Fibroblast of lung (primary cell): ENCODE measurements around the gene ANO10.

Source experiments
- EZH2 ChIP-seq: IDR thresholded peaks from 2 replicates; pipeline ENCODE4 v1.5.1; 2012; ENCODE audit warnings: low read length, control low read depth, mild to moderate bottlenecking; ENCODE audit errors: missing control alignments
- TF ChIP-seq, protein P1 (sequence below), 2 donors: IDR thresholded peaks in 1 of 2; conservative IDR thresholded peaks in 1 of 2; 1 replicate in 1 of 2; 2 replicates in 1 of 2; pipeline ENCODE4 v1.5.1; 2011 to 2012; ENCODE audit warnings: low read length in 2 of 2, control low read depth in 1 of 2, inconsistent platforms in 1 of 2, low read depth in 1 of 2, mild to moderate bottlenecking in 1 of 2

DNA sequence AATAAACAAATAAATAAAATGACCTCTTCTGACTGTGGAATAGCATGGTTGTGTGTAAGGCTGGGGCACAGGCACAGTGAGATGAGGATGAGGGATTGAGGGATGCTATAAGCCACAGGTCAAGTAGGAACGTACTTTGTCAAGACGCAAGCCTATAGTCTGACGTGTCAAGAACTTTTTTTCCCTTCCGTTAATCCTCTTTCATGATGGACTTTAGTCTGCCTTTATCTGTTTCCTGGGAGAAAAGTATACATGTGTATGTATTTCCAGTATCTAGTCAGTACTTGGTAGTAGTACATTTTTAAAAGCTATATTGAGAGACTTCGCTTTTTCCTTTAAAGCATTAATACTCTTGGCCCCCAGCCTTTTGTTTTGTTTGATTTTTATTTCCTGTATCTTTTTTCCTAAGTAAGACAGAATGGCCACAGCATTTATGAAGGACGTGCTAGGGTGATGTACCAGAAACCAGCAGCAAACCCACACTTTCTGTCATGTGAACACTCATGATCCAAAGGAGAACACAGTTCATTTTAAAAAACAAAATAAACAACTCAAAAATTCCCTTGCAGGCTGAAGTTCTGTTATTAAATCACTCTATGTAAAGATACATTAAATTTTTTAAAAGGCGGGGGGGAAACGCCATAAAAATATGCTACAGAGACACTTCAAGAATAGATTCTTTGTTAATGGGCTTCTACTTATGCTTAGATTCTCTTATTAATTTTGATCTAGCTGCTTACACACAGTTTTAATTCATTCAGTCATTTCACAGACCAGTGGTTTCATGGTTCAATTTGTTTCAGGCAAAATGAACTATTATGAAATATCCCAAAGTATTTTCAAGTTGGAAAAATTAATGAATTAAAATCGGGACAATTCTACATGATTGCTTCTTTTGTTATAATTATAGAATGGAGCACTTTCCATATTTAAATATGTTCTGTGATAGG, 220.8 kb downstream of the ANO10 start:
- TF ChIP-seq, protein P1, sequence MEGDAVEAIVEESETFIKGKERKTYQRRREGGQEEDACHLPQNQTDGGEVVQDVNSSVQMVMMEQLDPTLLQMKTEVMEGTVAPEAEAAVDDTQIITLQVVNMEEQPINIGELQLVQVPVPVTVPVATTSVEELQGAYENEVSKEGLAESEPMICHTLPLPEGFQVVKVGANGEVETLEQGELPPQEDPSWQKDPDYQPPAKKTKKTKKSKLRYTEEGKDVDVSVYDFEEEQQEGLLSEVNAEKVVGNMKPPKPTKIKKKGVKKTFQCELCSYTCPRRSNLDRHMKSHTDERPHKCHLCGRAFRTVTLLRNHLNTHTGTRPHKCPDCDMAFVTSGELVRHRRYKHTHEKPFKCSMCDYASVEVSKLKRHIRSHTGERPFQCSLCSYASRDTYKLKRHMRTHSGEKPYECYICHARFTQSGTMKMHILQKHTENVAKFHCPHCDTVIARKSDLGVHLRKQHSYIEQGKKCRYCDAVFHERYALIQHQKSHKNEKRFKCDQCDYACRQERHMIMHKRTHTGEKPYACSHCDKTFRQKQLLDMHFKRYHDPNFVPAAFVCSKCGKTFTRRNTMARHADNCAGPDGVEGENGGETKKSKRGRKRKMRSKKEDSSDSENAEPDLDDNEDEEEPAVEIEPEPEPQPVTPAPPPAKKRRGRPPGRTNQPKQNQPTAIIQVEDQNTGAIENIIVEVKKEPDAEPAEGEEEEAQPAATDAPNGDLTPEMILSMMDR (conservative IDR thresholded peaks at IDR 0.05 in 1 of 2, IDR thresholded peaks at IDR 0.05 in 1 of 2; ENCODE audit: low read depth in 1 of 2, low read length in 2 of 2): no peak
- TF ChIP-seq EZH2: no peak
